Stimulated activated CD8-positive, alpha-beta memory T cell treated with anti-CD3 and anti-CD28 coated beads, Interleukin-2, amount 100 ng/mL, for 48 hours (primary cell): ENCODE data around the gene BCL2L15.

ENCODE experiments used
- DNase-seq, 2 donors: peaks; one replicate each; pipeline ENCODE4 v3.0.0-alpha.2; 2020; ENCODE audit warnings: low read depth in 2 of 2

The BCL2L15 gene

DNA sequence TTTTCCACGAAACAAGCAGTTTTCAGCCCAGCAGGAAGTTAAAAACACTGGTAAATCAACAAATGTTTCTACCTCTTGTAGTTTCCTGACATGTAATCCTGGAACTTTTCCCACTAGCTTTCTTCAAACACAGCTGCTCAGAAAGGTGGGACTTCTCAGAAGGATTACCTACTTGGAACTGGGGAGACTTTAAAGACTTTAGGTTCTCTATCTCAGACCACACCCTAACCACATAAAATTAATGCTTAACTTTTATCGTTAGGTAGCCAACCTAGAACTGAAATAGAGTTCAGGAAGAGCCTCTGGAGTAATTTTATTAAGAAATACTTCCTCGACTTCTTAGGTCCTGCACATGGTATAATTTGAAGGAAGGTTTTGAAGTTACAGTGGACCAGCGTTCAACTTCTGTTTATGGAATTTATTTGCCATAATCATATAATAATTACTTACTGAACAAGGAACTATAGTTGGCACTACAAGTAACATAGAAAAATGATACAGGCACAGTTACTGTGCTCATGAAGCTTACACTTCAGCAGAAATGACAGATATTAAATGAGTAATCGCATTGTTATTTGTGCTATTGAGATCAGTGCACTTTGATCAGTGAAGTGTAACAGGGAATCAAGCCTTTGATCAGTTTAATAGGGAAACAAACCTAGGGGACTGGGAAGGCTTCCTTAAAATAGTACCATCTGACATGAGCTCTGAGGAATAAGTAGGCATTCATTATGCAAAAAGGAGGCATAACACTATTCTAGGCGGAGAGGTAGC, at the start of gene BCL2L15:
BCL2L15 (minus strand) TSS at position 180 of the 774 bp plus-strand sequence. CDS start 206 bp downstream, outside the sequence.
- DNase-seq, result no peak

DNA sequence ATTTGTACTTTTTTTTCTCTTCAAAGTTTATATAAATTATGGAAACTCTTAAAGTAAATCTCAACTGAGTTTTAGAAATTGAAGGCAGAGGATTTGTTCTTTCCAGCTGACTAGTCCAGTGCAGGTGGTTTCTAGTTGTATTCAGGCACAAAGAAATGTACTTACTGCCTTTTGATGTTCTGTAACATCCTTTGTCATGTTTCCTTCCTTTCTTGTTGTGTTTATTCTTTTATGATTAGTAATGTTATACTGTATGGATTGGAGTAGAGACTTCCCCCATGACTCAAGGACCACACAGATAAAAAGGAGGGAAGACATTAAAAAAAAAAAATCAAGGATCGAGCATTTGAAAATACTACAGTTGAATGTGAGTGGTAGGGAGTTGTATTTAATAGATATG, 49.8 kb upstream of the BCL2L15 start:
- DNase-seq, result no peak

DNA sequence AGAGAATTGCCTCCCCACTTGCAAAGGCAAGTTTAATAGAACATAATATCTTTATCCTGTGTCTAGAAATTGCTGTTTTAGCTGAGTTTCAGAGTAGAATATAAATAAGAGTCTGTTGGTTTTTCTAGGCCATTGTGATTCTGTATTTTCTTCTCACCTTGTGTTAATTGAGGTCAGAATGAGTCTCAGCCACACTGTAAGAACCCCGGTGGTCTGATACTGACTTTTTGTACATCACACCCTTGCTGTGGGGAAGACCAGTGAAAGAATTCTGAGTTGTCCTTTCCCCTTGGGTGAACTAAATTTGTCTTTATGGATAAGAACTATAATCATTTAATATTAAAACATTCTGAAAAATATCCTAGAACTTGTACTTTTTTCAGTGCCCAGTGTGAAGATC, 48.6 kb upstream of the BCL2L15 start:
- no peak for DNase-seq

DNA sequence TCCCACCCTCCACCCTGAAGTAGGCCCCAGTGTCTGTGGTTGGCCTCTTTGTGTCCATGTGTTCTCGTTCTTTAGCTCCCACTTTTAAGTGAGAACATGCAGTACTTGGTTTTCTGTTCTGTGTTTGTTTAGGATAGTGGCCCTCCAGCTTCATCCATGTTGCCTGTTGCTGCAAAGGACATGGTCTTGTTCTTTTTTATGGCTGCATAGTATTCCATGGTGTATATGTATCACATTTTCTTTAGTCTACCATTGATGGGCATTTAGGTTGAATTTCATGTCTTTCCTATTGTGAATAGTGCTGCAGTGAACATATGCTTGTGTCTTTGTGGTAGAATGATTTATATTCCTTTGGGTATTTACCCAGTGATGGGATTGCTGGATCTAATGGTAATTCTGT, 47.8 kb upstream of the BCL2L15 start:
- DNase-seq, result no peak

DNA sequence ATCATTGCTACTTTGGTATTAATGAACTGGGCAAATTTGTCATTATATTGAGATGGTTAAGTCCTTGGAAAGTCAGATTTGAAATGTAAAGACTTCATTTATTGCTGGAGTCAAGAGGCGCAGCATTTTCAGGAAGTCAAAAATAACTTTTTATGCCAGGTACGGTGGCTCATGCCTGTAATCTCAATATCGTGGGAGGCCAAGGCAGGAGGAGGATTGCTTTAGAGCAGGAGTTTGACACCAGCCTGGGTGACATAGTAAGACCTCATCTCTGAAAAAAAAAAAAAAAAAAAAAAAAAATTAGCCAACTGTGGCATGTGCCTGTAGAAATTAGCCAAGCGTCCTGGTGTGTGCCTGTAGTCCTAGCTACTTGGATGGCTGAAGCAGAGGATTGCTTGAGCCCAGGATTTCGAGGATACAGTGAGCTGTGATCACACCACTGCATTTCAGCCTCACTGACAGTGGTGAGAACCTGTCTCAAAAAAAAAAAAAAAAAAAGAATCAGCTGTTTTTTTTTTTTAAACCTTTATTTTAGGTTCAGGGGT, 47.2 kb upstream of the BCL2L15 start:
- no peak for DNase-seq

DNA sequence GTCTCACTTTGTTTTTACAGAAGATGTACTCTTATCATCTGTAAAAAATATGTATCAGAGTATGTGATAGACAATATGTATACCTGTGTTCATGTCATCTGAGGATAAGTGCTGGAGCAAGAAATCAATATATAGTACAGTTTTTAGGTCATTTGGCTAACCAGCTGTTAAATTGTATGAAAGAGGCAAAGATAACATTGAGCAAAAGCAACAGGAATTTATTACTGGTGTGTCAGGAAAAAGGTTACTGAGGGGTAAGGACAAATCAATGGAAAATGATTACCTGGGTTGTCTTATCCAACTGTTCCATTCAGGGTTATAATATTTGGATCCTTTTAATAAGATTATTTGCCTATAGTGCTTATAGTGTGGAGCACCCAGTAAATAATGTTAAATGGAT, 46.6 kb upstream of the BCL2L15 start:
- no peak for DNase-seq

DNA sequence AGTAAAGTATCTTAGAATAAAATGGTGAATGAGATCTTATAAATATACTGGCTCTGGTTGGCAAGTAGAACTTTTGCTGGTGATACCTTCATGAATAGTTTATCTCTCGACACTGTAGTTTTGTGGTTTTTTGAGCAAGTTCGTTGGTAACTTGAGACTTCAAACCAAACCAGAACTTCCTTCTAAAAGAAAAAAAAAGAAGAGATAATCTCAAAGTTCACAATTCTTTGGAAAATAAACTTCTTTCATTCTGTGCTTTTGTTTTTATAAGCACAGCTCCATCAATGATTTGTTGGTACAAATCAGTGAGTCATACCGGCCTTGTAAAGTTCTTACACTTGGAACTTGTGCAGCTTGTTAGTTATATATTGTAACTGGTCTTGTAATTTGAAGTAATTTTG, 44.1 kb upstream of the BCL2L15 start:
- DNase-seq, result no peak

DNA sequence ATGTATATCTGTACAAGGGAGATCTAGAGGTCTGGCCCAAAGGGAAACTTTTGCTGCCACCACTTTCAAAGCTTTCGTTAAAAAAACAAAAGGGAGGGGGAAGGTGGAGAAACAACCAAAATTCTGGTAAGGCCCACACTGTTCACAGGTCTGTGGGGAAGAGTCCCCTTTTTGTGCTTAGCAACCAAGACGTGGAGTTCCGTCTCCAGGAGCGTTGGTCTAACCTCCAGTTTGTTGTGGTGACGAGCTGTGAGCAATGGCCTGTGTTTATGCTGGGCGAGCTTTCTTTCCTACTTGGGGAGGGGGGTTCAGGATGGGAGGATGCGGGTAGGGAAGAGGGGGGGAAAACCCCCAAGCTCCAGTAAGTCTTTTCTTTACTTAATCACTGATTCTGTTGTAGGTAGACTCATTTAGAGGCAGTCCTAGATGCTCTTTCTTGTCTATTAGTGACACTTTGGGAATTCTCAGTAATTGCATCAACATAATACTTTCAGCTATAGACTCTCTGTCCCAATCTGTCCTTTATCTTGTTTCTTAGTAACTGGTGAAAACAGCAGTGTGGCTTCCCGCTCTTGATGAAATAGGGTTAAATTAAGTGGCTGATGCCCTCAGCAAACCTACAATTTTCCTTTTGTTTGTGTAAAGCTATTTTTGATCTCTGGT, 43.2 kb upstream of the BCL2L15 start:
- DNase-seq, result peak; percentile 25 to 54

DNA sequence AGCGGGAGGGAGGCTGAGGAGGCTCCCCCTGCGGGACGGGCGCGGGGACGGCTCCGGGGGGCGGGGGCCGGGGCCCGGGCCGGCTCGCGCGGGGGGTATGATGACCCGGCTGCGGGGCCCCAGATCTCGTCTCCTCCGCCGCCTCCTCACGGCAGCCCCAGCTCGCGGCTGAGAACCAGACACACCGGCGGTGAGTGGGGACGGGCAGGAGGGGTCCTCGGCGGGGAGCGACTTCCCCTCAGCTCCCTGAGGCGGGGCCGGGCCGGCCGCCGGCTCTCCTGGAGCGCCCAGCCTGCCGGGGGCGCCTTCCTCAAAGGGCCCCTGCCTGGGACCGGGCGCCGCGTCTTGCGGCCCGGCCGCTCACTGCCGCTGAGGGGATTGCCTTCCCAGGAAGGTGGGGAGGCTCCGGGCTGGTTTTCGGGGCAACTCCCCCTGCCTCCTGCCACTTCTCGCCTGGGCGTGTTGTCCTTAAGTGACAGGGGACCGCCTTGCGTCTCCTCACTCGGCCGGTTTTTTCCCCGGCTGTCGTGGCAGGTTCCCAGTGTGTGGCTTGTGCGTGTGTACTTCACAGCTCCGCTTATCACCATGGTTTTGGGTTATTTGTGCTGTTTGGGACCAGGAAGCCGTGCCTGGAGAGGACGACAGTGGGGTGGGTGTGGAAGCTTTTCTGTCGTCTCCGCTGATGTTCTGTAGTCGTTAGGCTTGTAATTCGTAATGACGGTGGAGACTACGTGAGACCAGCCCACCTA, 42.5 kb upstream of the BCL2L15 start:
- peak; percentile 36 for DNase-seq

DNA sequence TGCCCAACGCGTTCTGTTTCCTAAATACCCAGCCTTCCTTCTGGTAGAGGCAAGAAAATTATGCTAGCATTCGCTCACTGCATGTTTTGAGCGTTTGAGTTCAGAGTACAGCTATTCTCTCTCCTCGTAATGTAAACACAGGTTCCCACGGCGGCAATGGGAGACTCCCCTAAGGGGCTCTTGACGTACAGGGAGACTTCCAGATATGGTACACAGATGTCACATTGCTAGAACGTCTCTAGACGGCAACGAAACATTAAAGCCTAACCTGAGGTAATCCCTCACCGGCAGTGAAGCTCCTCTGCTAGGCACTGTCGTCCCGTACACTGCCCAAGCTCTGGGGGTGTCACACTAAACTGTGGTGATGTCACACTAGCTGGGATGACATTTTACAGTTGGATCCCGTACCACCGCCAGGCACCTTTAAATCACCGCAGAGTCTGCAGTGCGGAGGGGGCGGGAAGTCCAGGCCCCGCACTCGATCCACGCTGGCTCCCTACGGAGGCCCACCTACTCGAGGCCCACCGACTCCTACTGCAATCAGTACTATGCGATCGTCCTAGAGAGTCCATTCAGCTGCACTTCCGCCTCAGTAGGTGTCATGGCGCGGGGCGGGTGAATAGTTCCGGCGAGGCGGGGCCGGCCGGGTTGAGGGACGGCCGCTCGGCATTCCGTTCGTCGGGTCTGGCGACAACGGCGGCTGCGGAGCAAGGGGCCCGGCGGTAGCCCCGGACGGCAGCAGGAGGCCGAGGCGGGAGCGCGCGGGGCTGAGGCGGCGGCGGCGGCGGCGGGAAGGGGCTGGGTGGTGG, 41.8 kb upstream of the BCL2L15 start, which contains the start of gene HIPK1:
HIPK1 (plus strand) TSS at position 384 of the 809 bp plus-strand sequence.
- peak; percentile 85 to 89 for DNase-seq

DNA sequence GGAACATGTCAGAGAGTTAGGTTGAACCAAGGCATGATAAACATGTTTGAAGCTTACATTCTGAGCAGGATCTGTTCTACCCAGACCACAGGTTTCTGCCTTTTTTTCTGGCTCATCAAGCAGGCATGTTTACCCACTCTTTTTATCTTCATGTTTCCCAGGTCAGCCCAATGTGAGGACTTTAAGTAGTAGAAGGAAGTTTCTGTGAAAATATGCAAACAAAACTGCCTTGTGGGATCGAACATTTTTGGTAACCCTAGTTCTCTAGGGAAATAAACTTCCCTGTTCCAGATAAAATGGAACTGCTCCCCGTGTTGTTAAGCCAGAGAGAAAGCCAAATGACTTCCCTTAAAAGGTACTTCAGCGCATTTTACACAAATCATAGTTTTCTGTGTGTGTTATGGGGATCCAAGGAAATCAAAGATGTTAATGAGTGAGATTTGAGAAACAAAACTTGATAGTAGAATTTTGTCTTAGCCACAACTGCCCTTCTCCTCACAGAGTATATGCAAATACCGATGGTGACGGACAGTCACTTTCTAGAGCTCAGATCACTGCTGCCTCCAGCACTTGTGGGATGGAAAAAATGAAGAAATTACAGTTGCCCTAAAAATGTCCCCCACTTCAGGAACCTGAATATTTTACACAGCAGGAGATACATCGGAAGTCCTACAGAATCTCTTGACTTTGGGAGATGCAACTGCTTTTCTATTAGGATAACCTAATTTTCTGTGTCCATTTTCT, 41.0 kb upstream of the BCL2L15 start:
- no peak for DNase-seq

DNA sequence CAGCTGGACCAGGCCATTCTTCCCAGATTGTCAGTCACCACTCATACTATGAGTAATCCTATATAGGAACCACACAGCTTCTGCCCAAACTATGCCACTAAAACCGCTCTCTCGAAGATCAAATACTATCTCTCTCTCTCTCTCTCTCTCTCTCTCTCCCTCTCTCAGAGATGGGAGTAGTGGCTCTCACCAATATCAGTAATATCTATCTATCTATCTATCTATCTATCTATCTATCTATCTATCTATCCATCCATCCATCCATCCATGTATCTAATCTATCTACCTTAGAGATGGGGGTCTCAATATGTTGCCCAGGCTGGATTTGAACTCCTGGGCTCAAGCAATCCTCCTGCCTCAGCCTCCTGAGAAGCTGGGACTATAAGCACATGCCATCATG, 37.1 kb upstream of the BCL2L15 start:
- no peak for DNase-seq

DNA sequence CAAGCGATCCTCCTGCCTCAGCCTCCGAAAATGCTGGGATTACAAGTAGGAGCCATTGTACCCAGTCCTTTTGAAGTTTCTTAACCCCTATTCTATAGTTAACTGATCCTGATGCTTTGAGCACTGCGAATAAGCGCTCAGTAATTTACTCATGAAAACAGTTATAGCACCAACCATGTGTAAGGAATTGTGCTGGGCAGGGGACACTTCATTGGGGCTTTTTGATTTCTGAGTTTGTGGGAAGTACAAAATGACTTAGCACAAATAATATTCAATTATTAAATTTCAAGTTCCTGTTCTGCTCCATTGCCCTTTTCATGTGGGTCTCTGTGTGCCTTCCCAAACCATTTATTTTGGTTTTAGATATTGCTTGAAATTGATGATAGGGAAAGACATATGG, 35.6 kb upstream of the BCL2L15 start:
- no peak for DNase-seq

DNA sequence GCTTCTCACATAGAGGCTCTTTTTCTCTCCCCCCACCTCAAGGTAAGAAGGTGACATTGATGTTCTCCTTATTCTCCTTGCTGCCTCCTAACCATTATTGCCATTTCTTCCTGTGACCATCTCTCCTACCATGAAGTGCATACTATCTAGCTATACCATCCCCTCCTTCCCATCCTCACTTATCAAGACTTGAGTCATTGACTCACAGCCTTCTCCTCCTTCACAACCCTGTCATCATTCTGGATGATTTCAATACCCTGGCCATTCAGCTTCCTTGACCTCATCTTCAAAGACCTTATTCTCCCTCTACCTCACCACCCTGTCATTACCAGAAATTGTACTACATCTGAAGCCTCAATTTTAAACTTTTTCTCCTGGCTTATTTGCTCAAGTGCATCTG, 30.9 kb upstream of the BCL2L15 start:
- DNase-seq, result no peak

DNA sequence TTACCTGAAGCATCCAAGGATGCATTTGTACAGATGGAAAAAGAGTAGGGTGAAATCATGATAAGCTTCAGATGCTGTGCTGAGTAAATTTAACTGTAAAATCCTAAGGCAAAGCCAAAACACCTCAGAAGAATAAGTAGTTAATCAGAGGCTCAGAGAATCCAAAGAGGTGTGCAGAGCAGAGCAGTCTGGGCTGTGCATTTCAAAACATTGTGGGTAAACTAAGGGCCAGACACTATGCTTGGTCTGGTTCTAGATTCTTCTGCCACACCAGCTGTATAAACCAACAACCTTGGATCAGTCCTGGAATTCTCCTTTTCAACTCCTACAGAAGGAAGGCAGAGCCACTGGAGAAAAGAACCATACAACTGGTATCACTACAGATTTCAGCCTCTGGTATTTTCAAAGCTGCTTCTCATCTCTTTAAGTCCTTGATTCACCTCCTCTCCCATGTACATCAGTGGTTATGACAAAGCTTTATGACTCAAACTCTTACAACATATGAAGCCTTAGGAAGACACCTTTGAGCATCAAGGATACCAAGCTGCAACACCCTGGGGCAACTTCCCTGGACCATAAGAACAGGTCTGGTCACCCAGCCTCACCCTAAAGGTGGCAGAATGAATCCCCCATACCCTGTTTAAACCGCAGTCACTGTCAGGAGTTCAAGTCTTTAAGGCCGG, 30.2 kb upstream of the BCL2L15 start:
- DNase-seq, result no peak

DNA sequence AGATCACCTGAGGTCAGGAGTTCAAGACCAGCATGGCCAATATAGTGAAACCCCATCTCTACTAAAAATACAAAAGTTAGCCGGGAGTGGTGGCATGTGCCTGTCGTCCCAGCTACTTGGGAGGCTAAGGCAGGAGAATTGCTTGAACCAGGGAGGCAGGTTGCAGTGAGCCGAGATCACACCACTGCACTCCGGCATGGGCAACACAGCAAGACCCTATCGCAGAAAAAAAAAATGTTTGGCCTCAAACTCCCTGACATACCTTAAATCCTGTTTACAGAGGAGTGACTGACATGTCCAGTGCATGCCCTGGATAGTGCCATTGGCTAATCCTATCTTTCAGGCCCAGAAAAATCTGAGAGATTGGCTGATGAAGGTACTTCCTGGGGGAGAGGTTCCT, 29.6 kb upstream of the BCL2L15 start:
- DNase-seq, result no peak

DNA sequence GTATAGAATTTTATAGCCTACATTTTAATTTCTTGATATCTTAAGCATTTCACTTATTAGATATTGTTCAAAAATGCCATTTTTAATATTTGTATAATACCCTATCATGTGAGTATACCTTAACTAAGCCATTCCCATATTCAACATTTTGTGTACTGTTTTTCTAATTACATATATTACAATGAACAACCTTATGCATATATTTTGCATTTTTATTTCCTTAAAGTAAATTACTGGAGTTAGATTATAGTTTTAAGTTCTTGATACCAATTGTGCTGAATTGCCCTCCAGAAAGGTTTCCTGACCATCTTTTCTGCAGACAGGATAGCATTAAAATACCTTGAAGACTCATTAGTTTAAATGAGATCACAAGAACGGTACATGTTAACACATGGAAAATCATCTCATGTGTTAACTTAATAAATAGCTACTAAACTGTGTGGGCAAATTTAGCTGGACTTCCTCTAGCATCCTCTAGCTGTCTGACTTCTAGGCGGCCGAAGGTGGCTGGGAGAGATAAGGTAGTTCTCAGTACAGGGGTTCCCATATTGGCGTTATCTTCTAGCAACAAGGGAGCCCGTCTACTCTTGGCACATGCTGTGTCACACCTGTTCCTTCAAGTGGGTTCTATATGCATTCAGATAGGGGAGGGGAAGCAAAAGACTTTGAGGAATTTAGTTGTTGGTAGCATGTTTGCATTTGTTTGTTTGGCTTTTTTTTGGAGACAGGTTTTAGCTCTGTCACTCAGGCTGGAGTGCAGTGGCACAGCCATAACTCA, 26.7 kb upstream of the BCL2L15 start:
- DNase-seq, result no peak

DNA sequence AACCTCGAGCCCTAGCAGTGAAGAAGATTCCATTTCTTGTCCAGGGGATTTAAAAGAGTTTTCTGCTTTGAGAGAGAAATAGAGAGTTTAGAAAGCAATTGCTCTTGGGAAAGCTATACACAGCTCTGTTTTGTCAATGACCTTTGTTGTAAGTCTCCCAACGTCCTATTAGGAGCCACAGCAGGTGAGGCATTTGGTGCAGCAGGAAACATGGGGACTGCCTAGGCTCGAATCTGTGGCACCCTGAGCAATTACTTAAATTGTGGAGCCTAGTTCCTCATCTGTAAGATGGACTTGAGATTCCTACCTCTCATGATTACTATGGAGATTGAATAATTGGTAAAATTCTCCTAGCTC, 25.9 kb upstream of the BCL2L15 start:
- DNase-seq, result no peak

DNA sequence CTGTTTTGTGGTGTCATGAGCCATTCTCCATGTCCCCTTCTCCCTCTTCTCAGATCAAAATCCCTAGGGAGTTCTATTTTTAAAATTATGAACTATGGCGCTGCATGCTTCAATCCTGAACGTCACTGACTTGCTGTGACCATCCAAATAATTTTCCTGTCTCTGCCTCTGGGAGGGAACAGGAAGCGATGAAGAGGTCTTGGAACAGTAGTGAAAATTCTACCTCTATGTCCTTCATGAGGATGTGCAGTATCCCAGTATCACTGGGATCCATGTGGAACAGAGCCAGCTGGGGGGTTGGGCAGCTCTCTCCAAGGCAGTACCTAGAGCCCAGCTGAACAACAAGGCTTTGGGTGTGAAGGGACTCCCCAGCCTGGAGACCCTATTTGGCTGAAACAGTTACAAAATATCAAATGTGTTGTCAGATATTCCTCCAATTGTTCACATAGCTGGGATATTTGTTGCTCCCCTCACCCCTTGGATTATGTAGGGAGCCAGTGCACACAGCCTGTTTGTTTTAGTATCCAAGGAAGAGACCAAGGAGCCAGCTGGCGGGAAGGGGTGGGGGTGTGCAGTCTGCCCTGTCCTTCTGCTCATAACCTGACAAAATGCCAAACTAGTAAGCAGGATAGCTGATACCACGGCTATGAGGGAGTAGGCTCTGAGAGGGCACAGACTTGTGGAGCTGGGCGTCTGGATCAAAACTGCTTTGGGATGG, 25.4 kb upstream of the BCL2L15 start:
- DNase-seq, result no peak
